ENCODE data around the gene GMDS. TPM values are rescaled to one million over a fixed set of nuclear protein-coding genes. Genes with fewer than 3 reads are reported as not detected.

Gene GMDS
- total and polyA plus RNA-seq, 2 of the 8 experiments (the other 6 are each of a cell fraction or from before 2014, with no cell fraction given), result 16.8 to 50.0 TPM

DNA sequence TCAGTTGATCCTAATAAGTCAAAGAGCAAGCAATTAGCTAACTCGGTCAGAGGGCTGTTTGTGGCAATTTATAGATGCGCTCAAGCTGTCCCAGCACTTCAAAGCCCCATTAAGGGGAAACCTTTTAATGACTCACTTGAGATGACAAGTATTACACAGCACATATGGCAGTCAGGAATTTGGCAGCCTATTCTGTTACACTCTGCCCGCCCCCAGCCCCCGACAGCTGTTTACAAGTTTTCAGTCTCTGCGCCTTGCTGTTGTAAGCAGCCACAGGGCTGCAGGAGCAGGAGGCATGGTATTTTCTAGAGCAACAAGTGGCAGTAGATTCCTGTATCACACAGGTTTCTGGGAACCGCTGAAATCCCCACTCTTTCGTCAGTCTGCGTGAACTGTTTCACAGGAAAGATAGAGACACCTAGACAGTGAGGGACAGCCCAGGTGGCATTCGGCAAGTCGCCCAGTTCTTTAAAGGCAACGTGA lies 372.7 kb downstream of the GMDS start (continued):
- TF ChIP-seq, protein P1, sequence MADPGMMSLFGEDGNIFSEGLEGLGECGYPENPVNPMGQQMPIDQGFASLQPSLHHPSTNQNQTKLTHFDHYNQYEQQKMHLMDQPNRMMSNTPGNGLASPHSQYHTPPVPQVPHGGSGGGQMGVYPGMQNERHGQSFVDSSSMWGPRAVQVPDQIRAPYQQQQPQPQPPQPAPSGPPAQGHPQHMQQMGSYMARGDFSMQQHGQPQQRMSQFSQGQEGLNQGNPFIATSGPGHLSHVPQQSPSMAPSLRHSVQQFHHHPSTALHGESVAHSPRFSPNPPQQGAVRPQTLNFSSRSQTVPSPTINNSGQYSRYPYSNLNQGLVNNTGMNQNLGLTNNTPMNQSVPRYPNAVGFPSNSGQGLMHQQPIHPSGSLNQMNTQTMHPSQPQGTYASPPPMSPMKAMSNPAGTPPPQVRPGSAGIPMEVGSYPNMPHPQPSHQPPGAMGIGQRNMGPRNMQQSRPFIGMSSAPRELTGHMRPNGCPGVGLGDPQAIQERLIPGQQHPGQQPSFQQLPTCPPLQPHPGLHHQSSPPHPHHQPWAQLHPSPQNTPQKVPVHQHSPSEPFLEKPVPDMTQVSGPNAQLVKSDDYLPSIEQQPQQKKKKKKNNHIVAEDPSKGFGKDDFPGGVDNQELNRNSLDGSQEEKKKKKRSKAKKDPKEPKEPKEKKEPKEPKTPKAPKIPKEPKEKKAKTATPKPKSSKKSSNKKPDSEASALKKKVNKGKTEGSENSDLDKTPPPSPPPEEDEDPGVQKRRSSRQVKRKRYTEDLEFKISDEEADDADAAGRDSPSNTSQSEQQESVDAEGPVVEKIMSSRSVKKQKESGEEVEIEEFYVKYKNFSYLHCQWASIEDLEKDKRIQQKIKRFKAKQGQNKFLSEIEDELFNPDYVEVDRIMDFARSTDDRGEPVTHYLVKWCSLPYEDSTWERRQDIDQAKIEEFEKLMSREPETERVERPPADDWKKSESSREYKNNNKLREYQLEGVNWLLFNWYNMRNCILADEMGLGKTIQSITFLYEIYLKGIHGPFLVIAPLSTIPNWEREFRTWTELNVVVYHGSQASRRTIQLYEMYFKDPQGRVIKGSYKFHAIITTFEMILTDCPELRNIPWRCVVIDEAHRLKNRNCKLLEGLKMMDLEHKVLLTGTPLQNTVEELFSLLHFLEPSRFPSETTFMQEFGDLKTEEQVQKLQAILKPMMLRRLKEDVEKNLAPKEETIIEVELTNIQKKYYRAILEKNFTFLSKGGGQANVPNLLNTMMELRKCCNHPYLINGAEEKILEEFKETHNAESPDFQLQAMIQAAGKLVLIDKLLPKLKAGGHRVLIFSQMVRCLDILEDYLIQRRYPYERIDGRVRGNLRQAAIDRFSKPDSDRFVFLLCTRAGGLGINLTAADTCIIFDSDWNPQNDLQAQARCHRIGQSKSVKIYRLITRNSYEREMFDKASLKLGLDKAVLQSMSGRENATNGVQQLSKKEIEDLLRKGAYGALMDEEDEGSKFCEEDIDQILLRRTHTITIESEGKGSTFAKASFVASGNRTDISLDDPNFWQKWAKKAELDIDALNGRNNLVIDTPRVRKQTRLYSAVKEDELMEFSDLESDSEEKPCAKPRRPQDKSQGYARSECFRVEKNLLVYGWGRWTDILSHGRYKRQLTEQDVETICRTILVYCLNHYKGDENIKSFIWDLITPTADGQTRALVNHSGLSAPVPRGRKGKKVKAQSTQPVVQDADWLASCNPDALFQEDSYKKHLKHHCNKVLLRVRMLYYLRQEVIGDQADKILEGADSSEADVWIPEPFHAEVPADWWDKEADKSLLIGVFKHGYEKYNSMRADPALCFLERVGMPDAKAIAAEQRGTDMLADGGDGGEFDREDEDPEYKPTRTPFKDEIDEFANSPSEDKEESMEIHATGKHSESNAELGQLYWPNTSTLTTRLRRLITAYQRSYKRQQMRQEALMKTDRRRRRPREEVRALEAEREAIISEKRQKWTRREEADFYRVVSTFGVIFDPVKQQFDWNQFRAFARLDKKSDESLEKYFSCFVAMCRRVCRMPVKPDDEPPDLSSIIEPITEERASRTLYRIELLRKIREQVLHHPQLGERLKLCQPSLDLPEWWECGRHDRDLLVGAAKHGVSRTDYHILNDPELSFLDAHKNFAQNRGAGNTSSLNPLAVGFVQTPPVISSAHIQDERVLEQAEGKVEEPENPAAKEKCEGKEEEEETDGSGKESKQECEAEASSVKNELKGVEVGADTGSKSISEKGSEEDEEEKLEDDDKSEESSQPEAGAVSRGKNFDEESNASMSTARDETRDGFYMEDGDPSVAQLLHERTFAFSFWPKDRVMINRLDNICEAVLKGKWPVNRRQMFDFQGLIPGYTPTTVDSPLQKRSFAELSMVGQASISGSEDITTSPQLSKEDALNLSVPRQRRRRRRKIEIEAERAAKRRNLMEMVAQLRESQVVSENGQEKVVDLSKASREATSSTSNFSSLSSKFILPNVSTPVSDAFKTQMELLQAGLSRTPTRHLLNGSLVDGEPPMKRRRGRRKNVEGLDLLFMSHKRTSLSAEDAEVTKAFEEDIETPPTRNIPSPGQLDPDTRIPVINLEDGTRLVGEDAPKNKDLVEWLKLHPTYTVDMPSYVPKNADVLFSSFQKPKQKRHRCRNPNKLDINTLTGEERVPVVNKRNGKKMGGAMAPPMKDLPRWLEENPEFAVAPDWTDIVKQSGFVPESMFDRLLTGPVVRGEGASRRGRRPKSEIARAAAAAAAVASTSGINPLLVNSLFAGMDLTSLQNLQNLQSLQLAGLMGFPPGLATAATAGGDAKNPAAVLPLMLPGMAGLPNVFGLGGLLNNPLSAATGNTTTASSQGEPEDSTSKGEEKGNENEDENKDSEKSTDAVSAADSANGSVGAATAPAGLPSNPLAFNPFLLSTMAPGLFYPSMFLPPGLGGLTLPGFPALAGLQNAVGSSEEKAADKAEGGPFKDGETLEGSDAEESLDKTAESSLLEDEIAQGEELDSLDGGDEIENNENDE (IDR thresholded peaks at IDR 0.05; ENCODE audit: insufficient replicate concordance, low read length), result no peak
- no peak for TF ChIP-seq POLR2AphosphoS5 (IDR thresholded peaks at IDR 0.05; ENCODE audit: low read depth, low read length)
- TF ChIP-seq, protein P2, sequence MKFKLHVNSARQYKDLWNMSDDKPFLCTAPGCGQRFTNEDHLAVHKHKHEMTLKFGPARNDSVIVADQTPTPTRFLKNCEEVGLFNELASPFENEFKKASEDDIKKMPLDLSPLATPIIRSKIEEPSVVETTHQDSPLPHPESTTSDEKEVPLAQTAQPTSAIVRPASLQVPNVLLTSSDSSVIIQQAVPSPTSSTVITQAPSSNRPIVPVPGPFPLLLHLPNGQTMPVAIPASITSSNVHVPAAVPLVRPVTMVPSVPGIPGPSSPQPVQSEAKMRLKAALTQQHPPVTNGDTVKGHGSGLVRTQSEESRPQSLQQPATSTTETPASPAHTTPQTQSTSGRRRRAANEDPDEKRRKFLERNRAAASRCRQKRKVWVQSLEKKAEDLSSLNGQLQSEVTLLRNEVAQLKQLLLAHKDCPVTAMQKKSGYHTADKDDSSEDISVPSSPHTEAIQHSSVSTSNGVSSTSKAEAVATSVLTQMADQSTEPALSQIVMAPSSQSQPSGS (IDR thresholded peaks at IDR 0.05; ENCODE audit: low read length), result no peak
- no peak for TF ChIP-seq RAD21 (IDR thresholded peaks at IDR 0.05 in 1 of 2, conservative IDR thresholded peaks at IDR 0.05 in 1 of 2; ENCODE audit: low read depth in 2 of 2, low read length in 2 of 2)
- TF ChIP-seq, protein P3, sequence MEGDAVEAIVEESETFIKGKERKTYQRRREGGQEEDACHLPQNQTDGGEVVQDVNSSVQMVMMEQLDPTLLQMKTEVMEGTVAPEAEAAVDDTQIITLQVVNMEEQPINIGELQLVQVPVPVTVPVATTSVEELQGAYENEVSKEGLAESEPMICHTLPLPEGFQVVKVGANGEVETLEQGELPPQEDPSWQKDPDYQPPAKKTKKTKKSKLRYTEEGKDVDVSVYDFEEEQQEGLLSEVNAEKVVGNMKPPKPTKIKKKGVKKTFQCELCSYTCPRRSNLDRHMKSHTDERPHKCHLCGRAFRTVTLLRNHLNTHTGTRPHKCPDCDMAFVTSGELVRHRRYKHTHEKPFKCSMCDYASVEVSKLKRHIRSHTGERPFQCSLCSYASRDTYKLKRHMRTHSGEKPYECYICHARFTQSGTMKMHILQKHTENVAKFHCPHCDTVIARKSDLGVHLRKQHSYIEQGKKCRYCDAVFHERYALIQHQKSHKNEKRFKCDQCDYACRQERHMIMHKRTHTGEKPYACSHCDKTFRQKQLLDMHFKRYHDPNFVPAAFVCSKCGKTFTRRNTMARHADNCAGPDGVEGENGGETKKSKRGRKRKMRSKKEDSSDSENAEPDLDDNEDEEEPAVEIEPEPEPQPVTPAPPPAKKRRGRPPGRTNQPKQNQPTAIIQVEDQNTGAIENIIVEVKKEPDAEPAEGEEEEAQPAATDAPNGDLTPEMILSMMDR (IDR thresholded peaks at IDR 0.05; ENCODE audit: control extremely low read depth in 1 of 3, insufficient read depth in 1 of 3, low read depth in 1 of 3, low read length in 3 of 3), result no peak
